Smooth muscle cell (in vitro differentiated cells): ENCODE results near the gene TWIST1. TPM values are rescaled to one million over a fixed set of nuclear protein-coding genes. Genes with fewer than 3 reads are reported as not detected.

Experiments used
- DNase-seq: peaks from one replicate; lab custom pipeline; 2025; ENCODE audit not compliant: unreplicated experiment; lab: John Stamatoyannopoulos, UW
- H2AFZ ChIP-seq: fragments of 200-600 bp; sonication (generic); 2 replicates; pipeline ENCODE4 v1.6.0; 2016; ENCODE audit warnings: antibody characterized with exemption, low read depth, mild to moderate bottlenecking
- H3F3A ChIP-seq: fragments of 200-600 bp; sonication (generic); 2 replicates; pipeline ENCODE4 v1.6.0; 2017; ENCODE audit warnings: antibody characterized with exemption, low read depth
- H3K27ac ChIP-seq: fragments of 200-600 bp; sonication (generic); 2 replicates; pipeline ENCODE4 v1.5.1; 2016; ENCODE audit warnings: low read depth, mild to moderate bottlenecking
- H3K27me3 ChIP-seq: fragments of 200-600 bp; sonication (generic); 2 replicates; pipeline ENCODE4 v1.6.1; 2016; ENCODE audit warnings: low read depth, mild to moderate bottlenecking
- H3K36me3 ChIP-seq: fragments of 200-600 bp; sonication (generic); 2 replicates; pipeline ENCODE4 v1.5.1; 2016; ENCODE audit warnings: low read depth
- H3K4me1 ChIP-seq: fragments of 200-600 bp; sonication (generic); 2 replicates; pipeline ENCODE4 v1.5.1; 2016; ENCODE audit warnings: low read depth
- H3K4me2 ChIP-seq: fragments of 200-600 bp; sonication (generic); 2 replicates; pipeline ENCODE4 v1.6.0; 2016; ENCODE audit warnings: mild to moderate bottlenecking
- H3K4me3 ChIP-seq: fragments of 200-600 bp; sonication (generic); 2 replicates; pipeline ENCODE4 v1.5.1; 2016; ENCODE audit warnings: mild to moderate bottlenecking
- H3K79me2 ChIP-seq: fragments of 200-600 bp; sonication (generic); 2 replicates; pipeline ENCODE4 v1.6.0; 2016; ENCODE audit warnings: low read depth, mild to moderate bottlenecking
- H3K9ac ChIP-seq: fragments of 200-600 bp; sonication (generic); 2 replicates; pipeline ENCODE4 v1.6.0; 2016; ENCODE audit warnings: low read depth
- H3K9me3 ChIP-seq: fragments of 200-600 bp; sonication (generic); replicated peaks from 2 replicates; pipeline ENCODE4 v1.5.1; 2016; ENCODE audit warnings: low read depth
- H4K20me1 ChIP-seq: fragments of 200-600 bp; sonication (generic); 2 replicates; pipeline ENCODE4 v1.6.0; 2016; ENCODE audit warnings: low read depth
- WGBS: methylation state at CpG from one replicate; pipeline ENCODE4 v1.1.7; 2016; ENCODE audit warnings: low lambda C conversion rate; 5-methylcytosine and 5-hydroxymethylcytosine counted together
- polyA plus RNA-seq: library from polyadenylated mRNA; unstranded; fragments of >200 nt; fragmentation: Nextera tagmentation; extraction: Ambion mirVana; gene quantifications from 2 replicates; pipeline ENCODE4 v1.2.1, GENCODE V29; 2016
- total RNA-seq: library from RNA; depleted of rRNA; stranded (reverse); fragments of >200 nt; gene quantifications from 2 replicates; pipeline ENCODE4 v1.2.3, GENCODE V29; 2014
- TF ChIP-seq, protein P1 (sequence below): fragments of 200-600 bp; sonication (generic); IDR thresholded peaks from 2 replicates; pipeline ENCODE4 v1.5.1; 2017; ENCODE audit warnings: borderline replicate concordance, mild to moderate bottlenecking, antibody characterized with exemption; ENCODE audit not compliant: insufficient read depth, poor library complexity, severe bottlenecking

The TWIST1 gene
- total and polyA plus RNA-seq, 2 experiments from 2014 or later = 51.3 to 58.0 TPM

DNA sequence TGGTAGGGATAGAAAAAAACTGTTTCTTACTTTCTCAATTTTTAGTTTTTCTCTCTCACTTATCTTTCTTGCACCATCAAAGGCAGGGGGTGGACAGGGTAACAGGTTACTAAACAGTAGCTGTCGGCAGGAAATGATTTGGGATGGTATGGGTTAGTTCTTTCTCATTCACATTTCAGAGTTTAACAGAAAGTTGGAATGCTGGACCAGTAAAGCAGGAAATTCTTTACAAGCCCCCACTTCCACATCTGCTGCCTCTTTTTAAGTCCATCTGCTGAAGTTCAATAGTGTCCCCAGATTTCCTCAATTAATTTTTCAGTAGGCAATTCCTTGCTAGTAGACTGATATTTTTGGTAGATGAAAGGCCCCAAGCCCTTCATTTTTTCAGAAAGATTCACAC is 23.3 kb downstream of the TWIST1 start:
- H3K79me2 ChIP-seq = peaks cover 15% of the 10 kb centered on the region
- DNase-seq = no peak
- no peak overlapping the region for H2AFZ ChIP-seq
- H3K27me3 ChIP-seq = no peaks in the 10 kb centered on the region
- no peak overlapping the region for H3K9ac ChIP-seq
- H3K4me1 ChIP-seq = no peaks in the 10 kb centered on the region
- TF ChIP-seq, protein P1, sequence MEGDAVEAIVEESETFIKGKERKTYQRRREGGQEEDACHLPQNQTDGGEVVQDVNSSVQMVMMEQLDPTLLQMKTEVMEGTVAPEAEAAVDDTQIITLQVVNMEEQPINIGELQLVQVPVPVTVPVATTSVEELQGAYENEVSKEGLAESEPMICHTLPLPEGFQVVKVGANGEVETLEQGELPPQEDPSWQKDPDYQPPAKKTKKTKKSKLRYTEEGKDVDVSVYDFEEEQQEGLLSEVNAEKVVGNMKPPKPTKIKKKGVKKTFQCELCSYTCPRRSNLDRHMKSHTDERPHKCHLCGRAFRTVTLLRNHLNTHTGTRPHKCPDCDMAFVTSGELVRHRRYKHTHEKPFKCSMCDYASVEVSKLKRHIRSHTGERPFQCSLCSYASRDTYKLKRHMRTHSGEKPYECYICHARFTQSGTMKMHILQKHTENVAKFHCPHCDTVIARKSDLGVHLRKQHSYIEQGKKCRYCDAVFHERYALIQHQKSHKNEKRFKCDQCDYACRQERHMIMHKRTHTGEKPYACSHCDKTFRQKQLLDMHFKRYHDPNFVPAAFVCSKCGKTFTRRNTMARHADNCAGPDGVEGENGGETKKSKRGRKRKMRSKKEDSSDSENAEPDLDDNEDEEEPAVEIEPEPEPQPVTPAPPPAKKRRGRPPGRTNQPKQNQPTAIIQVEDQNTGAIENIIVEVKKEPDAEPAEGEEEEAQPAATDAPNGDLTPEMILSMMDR = no peak
- H3K4me3 ChIP-seq = no peak overlapping the region
- H3F3A ChIP-seq = no peaks in the 10 kb centered on the region
- H3K27ac ChIP-seq = no peak overlapping the region
- H4K20me1 ChIP-seq = no peaks in the 10 kb centered on the region
- WGBS = 81% methylated on average over 1 of the region's 1 CpG
- no peaks in the 10 kb centered on the region for H3K9me3 ChIP-seq
- no peak overlapping the region for H3K4me2 ChIP-seq
- H3K36me3 ChIP-seq = no peaks in the 10 kb centered on the region

DNA sequence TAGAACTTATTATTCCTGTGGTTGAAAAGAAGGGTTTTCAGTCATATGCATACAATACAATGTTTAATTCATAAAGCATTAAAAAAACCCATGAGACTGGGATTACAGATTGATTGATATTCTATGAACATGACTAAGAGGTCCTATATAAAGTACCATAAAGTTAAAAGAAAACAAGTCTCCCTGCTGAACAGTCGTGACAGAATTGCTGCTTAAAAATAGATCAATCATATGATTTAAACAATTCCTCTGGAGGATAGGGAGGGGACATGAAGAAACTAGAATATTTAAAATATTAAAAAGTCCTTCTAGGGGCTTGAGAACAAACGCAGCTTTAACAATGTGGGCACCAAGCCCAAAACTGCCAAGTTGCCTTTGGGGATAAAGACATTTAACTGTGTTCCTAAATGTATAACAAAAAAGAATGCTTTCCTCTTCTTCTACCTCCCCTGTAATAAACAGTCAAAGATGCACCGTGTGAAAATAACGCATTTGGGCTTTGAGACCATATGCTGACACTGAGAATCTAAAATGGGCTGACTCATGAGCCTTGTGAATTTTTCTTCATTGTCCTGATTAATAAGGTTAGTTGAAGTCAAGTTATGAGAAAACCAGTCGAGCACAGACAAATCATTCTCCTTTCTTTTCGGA is 25.8 kb downstream of the TWIST1 start:
- Histone ChIP-seq H2AFZ (no peak overlapping the region), H3K36me3 (no peaks in the 10 kb centered on the region), H3K27ac (no peak overlapping the region), H3F3A (no peaks in the 10 kb centered on the region), H3K4me3 (no peak overlapping the region), H3K79me2 (peaks cover 19% of the 10 kb centered on the region), H3K4me2 (no peak overlapping the region), H3K9me3 (no peaks in the 10 kb centered on the region), H3K9ac (no peak overlapping the region), H3K4me1 (no peaks in the 10 kb centered on the region), H3K27me3 (no peaks in the 10 kb centered on the region), H4K20me1 (no peaks in the 10 kb centered on the region)
- TF ChIP-seq, protein P1 = no peak
- 93% methylated on average over 6 of the region's 6 CpGs for WGBS
- no peak for DNase-seq

DNA sequence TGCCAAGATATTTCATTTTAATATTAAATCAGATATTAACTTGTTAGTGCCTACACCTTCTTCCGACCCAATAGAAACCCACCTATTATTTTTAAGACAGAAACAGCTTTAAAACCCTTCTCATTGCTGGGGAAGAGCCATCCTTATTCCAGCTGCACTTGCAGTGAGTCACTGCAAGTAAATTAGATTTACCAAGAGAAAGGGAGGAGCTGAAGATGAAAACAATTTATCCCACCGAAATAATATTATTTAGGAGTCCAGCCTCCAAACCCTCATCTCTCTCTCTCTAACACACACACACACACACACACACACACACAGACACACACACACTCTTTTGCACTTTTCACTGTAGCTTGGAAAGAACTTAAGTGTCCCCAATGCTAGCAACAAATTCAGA is 26.9 kb downstream of the TWIST1 start:
- no peaks in the 10 kb centered on the region for H3K36me3 ChIP-seq
- H3K4me1 ChIP-seq = no peaks in the 10 kb centered on the region
- no peaks in the 10 kb centered on the region for H4K20me1 ChIP-seq
- 92% methylated on average over 2 of the region's 2 CpGs for WGBS
- no peaks in the 10 kb centered on the region for H3K9me3 ChIP-seq
- no peaks in the 10 kb centered on the region for H3F3A ChIP-seq
- H3K27ac ChIP-seq = no peak overlapping the region
- H3K9ac ChIP-seq = no peak overlapping the region
- no peak overlapping the region for H3K4me3 ChIP-seq
- no peaks in the 10 kb centered on the region for H3K27me3 ChIP-seq
- no peak for DNase-seq
- TF ChIP-seq, protein P1 = no peak
- no peak overlapping the region for H2AFZ ChIP-seq
- no peak overlapping the region for H3K4me2 ChIP-seq
- peaks cover 19% of the 10 kb centered on the region for H3K79me2 ChIP-seq

DNA sequence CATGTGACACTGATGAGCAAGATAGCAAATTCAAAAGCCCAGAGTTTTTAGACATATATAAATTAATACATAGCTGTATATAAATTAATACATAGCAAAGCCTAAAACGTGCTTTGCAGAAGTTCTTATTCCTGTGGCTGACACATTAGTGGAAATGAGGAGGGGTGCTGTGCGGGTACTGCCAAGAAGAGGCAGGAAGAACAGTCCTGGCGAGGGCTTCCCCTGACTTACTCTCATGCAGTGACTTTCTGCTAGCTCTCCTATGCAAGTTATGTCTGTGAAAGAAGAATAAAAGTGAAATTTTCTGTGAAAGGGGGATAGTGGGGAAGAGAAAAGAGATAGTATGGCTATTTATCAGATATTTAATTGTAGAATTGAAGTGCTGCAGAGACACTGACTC is 27.6 kb downstream of the TWIST1 start:
- Histone ChIP-seq H4K20me1 (no peaks in the 10 kb centered on the region), H3K9ac (no peak overlapping the region), H2AFZ (no peak overlapping the region), H3K27ac (no peak overlapping the region), H3F3A (no peaks in the 10 kb centered on the region), H3K9me3 (no peaks in the 10 kb centered on the region), H3K4me1 (no peaks in the 10 kb centered on the region), H3K4me3 (no peak overlapping the region), H3K4me2 (no peak overlapping the region), H3K79me2 (peaks cover 19% of the 10 kb centered on the region), H3K36me3 (no peaks in the 10 kb centered on the region), H3K27me3 (no peaks in the 10 kb centered on the region)
- 84% methylated on average over 3 of the region's 3 CpGs for WGBS
- no peak for DNase-seq
- TF ChIP-seq, protein P1 = no peak
